HG02885 (cell line): Measurements from ENCODE around the gene LYSMD4.

Experiments used
- ATAC-seq: cut with Tn5 transposase; IDR thresholded peaks from one replicate; pipeline ENCODE4 v1.9.1; 2021; ENCODE audit warnings: mild to moderate bottlenecking; ENCODE audit not compliant: unreplicated experiment, poor library complexity

The LYSMD4 gene

DNA sequence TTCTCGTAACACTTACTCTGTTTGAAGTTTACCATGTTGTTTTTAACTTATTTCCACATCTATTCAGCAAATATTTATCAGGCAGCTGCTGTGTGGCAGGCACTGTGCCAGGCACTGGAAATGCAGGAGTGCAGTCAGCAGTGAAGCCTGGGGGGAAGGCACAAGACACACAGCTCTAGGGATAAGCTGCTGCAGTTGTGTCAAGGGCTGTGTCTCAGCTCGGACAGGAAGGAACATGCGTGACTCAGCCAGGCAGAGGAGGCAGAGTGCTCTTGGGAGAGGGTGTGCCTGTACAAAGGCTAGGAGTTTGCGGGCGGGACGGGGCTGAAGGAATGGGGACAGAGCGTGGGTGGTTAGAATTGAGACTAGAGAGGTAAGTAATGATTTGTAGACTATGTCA lies 24.7 kb downstream of the LYSMD4 start:
- ATAC-seq = no peak

DNA sequence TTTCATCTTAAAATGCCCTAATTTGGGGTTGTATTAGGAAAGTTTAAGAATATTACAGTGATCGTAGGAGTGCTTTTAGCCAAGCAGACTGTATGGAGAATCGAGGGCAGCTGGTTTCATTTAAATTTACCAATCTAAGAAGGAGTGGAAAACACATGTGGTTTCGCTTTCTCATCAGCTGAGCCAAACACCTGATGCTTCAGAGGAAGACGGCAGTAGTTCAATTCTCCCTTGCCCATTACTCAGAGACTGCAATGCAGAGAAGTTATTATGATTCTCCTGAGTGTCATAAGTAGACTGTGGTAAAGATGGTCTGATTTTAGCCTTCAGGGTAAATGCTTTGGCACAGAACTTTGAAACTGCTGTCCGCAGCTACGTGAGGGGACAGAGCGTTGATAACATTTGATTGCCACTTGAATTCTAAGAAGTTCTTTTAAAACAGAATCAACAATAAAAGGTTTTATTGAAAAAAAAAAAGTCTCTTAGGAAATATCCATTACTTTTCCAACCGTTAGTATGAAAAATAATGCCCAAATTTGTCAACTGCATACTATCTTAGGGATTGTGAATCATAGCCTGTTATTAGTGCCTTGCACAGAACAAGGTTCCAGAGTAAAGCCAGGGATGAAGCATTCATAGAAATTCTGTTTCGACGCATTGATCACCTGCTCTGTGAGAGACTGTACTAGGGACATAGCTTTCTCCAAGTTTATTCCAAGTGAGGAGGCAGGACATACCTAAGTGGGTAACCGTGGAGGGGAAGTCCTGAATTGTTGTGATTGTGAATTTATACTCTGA lies 25.6 kb downstream of the LYSMD4 start:
- no peak for ATAC-seq

DNA sequence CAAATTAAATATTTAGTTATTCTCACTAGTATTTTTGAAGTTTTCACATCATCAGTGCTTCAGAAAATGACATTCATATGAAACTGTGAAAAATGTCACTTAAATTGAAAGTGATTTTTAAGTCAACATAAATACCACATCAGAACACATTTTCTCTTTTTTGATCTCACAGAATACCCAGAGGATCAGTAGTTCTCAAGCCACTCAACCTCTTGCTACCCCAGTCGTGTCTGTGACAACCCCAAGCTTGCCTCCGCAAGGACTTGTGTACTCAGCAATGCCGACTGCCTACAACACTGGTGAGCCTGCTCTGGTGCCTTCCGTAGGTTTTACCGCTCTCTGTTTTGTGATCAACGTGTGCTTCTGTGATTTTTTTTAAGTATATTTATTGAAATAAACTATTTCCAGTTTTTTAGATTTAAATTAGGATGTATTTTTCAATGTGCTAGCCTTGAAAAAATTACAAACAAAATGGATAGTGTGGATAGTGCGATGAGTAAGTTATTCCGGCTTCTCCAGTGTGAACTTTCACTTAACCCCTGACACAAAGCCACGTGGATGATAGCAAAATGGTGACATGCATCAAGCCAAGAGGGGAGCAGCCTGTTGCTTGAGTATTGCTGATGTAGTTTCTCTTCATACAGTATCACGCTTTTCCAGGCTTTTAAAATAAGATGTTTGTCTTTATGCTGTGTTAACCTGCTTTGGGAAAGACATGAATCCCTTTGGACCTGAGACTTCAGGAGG lies 26.5 kb downstream of the LYSMD4 start:
- ATAC-seq = no peak

GRCh38 chr15:99704444-99704838 lies 28.8 kb downstream of the LYSMD4 start:
- peak; percentile 70 for ATAC-seq

DNA sequence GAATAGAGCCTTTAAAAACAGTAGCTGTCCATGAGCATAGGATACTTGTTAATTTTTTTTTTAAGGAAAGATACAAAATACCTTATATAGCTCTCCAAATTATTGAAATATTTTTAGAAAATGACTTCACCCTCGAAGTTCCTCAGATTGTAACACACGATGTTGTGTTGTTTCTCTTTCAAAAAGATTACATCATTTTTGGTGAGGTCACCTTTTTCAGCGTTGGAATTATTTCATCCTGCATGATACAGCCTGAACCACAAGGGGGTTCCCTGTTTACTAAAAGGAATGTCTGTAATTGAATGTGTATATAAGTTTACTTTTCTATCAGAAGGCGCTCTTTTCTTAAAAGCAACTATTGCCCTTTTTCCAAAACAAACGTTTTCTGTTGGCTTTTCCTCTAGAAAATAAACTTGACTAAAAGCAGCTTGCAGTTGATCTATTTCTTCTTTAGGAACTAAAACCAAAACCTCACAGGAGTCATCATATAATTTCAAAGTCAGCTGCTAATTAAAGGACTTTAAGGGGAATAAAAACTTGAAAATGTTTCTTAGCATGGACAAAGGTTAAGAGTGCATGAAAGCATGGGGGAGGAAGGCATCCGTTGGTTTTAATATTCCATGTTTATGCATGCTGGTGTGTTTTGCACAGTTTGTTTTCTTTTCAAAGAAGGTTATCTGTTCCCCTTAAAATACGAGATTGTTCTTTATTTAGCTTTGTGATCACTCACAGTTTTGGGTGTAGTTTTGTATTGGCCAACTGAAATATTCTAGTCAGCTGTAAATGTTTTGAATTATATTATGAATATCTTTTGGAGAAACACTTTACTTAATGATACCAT lies 29.4 kb downstream of the LYSMD4 start:
- peak; percentile 54 for ATAC-seq

GRCh38 chr15:99702895-99703602 lies 30.2 kb downstream of the LYSMD4 start:
- ATAC-seq = no peak

DNA sequence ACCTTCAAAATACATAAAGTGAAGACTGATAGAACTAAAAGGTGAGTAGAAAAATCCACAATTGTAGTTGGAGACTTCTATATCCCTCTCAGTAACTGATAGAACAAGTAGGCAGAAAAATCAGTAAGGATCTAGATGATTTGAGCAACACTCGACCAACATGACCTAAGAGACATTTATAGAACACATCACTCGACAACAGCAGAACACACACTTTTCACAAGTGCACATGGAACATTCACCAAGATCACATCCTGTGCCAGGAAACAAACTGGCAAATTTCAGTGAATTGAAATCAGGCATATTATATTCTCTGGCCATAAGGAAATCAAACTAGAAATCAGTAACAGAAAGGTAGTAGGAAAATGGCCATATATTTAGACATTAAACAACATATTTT lies 37.1 kb downstream of the LYSMD4 start:
- no peak for ATAC-seq

DNA sequence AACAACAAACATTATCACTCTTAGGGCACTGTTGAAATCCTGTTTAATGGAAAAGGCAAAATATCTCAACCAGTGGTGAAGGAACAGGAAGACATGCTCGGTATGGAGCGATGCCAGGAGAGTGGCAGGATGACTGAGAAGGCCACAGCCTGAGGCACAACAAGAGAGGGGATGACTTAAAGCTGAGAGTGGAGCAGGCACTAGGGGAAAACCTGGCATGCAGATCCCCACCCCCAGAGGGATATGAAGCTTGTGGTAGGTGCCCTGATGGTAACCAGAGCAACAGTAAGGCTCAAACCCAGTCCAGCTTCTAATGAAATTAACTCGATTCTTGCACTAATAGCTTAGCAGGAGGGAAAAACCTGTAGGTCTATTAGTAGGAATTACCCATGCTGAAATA lies 40.4 kb downstream of the LYSMD4 start:
- ATAC-seq = no peak

DNA sequence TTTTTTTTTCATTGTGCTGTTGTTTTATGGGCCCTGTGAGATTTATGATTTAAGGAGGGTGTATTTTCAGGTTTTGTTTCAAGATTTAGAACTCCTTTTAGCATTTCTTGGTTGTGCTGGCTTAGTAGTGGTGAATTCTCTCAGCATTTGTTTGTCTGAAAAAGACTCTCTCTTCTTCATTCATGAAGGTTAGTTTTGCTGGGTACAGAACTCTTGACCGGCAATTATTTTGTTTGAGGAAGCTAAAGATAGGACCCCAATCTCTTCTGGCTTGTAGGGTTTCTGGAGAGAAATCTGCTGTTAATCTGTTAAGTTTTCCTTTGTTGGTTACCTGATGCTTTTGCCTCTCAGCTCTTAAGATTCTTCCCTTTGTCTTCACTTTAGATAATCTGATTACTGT lies 46.9 kb downstream of the LYSMD4 start:
- no peak for ATAC-seq

DNA sequence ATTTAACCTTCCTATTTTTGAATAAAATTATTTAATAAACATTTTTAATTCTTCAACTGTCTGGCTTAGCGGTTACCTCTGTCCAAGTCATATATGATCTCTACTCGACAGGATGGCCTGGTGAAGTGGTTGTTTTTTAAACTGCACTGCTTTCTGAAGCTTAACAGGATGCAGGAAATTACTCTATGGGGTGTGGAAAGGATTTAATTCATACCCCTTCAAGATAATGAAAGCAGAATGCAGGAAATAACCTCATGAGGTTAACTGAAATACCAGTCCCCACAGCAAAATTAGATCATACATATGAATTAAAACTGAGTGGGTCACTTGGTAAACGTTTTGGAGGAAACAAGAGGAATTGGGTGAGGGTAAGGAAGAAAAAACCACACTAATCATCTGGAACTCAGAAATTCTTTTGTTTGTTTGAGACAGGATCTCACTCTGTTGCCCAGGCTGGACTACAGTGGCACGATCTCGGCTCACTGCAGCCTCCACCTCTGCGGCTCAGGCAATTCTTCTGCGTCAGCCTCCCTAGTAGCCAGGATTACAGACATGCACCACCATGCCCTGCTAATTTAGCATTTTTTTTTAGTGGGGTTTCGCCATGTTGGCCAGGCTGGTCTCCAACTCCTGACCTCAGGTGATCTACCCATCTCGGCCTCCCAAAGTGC lies 50.1 kb downstream of the LYSMD4 start:
- ATAC-seq = no peak

- no peak for ATAC-seq
Observed at GRCh38 chr15:99682455-99682854, 50.8 kb downstream of the LYSMD4 start.

DNA sequence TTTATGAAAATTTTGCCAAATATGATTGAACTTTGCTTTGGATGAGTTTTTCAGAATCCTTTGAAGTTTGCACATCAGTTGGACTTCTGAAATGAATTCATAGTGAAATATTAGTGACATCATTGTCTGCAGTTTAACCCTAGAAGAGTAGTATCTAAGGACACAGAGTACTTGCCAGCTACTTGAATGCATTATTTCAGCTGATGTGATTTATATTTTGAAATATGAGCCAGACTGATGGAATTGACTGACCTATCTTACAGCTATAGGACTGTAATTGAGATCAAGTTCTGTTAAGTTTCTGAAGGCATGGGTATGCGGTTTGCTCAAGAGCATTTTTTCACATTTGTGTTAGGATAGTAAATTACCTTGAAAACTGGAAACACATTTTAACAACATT lies 51.2 kb downstream of the LYSMD4 start:
- ATAC-seq = no peak

GRCh38 chr15:99680276-99680675 lies 53.0 kb downstream of the LYSMD4 start:
- ATAC-seq = no peak

- peak; percentile 69 for ATAC-seq
Observed at GRCh38 chr15:99677540-99678134, 55.6 kb downstream of the LYSMD4 start.
